ENCODE results near the gene S100A7. TPM values are rescaled to one million over a fixed set of nuclear protein-coding genes. Genes with fewer than 3 reads are reported as not detected.

The S100A7 gene
- total and polyA plus RNA-seq, 9 of the 15 experiments (the other 6 are each of a cell fraction or from before 2014, with no cell fraction given) = not detected

GRCh38 chr1:153503766-153504165 lies 43.3 kb upstream of the S100A7 start (continued):
- no peak for TF ChIP-seq ARID3A (IDR thresholded peaks at IDR 0.05; ENCODE audit: borderline replicate concordance, low read depth, low read length)

GRCh38 chr1:153498746-153499145 lies 38.3 kb upstream of the S100A7 start:
- WGBS (ENCODE audit: insufficient coverage, low coverage, missing lambda C conversion rate) = 7% methylated on average over 2 of the region's 2 CpGs

More at GRCh38 chr1:153498746-153499145, 38.3 kb upstream of the S100A7 start:
- Histone ChIP-seq H3K4me1 (replicated peaks in 1 of 2; ENCODE audit: control insufficient read depth in 2 of 2, insufficient read depth in 2 of 2, low read length in 2 of 2) (no peaks in the 10 kb centered on the region), H3K27me3 (ENCODE audit: control insufficient read depth in 2 of 2, insufficient read depth in 2 of 2, low read length in 2 of 2) (peaks cover 7 to 9% of the 10 kb centered on the region in 2 experiments; a peak in 3 of 5 replicates), H3K9me3 (replicated peaks; ENCODE audit: control insufficient read depth, insufficient read depth, low read depth, low read length) (no peaks in the 10 kb centered on the region), H3K36me3 (ENCODE audit: control insufficient read depth, insufficient read depth, low read length) (no peaks in the 10 kb centered on the region), H3K4me2 (ENCODE audit: insufficient read depth, low read length) (no peak overlapping the region), H3K4me3 (no peak overlapping the region), H3K79me2 (ENCODE audit: control insufficient read depth, insufficient read depth, low read length) (no peaks in the 10 kb centered on the region), H3K27ac (ENCODE audit: extremely low read depth, low read depth, low read length) (no peak overlapping the region), H3K9ac (ENCODE audit: insufficient read depth in 1 of 2, low read depth in 2 of 2, low read length in 2 of 2) (no peak overlapping the region), H2AFZ (ENCODE audit: low read depth, low read length) (no peak overlapping the region), H3K9me1 (ENCODE audit: control insufficient read depth, insufficient read depth, low read length) (no peaks in the 10 kb centered on the region), H4K20me1 (replicated peaks; ENCODE audit: control insufficient read depth, insufficient read depth, low read length) (peaks cover 7% of the 10 kb centered on the region; the same call in 1 of the 2 replicates)
- TF ChIP-seq GTF2A2 (tag; IDR thresholded peaks at IDR 0.05) (no peak), GATAD2A (IDR thresholded peaks at IDR 0.05) (no peak), MAFK (IDR thresholded peaks at IDR 0.05; ENCODE audit: low read length) (no peak), SIX5 (IDR thresholded peaks at IDR 0.05; ENCODE audit: borderline replicate concordance in 1 of 2, insufficient read depth in 1 of 2, low read depth in 1 of 2, low read length in 2 of 2) (no peak), ZBTB34 (CRISPR knock-in tag; IDR thresholded peaks at IDR 0.05) (no peak), HNRNPLL (IDR thresholded peaks at IDR 0.05; ENCODE audit: low read depth, low read length, poor library complexity, severe bottlenecking) (no peak), ELF2 (CRISPR knock-in tag; IDR thresholded peaks at IDR 0.05) (no peak), MBD1 (CRISPR knock-in tag; IDR thresholded peaks at IDR 0.05) (no peak), SRSF7 (optimal IDR thresholded peaks at IDR 0.05; ENCODE audit: low read depth, low read length) (no peak), ZNF124 (CRISPR knock-in tag; IDR thresholded peaks at IDR 0.05) (no peak), ATF6 (CRISPR knock-in tag; IDR thresholded peaks at IDR 0.05) (no peak)
- intact Hi-C loops (cut with micrococcal nuclease) = no loop called here
- POLR2A ChIA-PET = interaction anchor here (1.0 kb wide), 1 partner anchor 12 kb away, joined by 3 read pairs; no protein-coding TSS in a partner anchor
- CTCF ChIA-PET (ENCODE audit: low intra/inter-chr PET ratio) = interaction anchor here (0.7 kb wide), 1 partner anchor 150 kb away, joined by 5 read pairs; the partner anchor contains the start of gene PGLYRP4
- DNase-seq (ENCODE audit: extremely low read depth in 1 of 4, low spot score in 3 of 4) (no peak), ATAC-seq (no peak), FAIRE-seq (no peak)
- in situ Hi-C loops (cut with MboI) = no loop called here
- no TSS peak for BruUV-seq (replicated peaks)

Data from K562 (cell line).